Endothelial cell of umbilical vein (primary cell): ENCODE results near the gene YAE1. TPM values are rescaled to one million over a fixed set of nuclear protein-coding genes. Genes with fewer than 3 reads are reported as not detected.

Source experiments
- BruUV-seq: library from RNA; stranded (reverse); fragments of 400-500 nt; replicated peaks from 2 replicates; lab custom pipeline; 2021; lab: Mats Ljungman, UMichigan
- CTCF ChIA-PET: fragments of 300-600, 350-600 bp; sonication (Branson Sonifier 250); formaldehyde crosslinking; loops from one replicate; lab custom pipeline; 2021; ENCODE audit warnings: antibody characterized with exemption, inconsistent platforms; lab: Charles Lee
- POLR2A ChIA-PET: fragments of 300-600, 350-600 bp; sonication (Branson Sonifier 250); formaldehyde crosslinking; loops from one replicate; lab custom pipeline; 2021; ENCODE audit warnings: antibody characterized with exemption, inconsistent platforms; lab: Charles Lee
- DNase-seq: peaks from one replicate; pipeline ENCODE4 v3.0.0-alpha.2; 2011; ENCODE audit warnings: low read depth, low spot score
- FAIRE-seq: peaks from 2 replicates; lab custom pipeline; 2011; peaks lifted over from hg19 to GRCh38; lab: Jason Lieb, UNC
- H2AFZ ChIP-seq: 2 replicates; pipeline ENCODE4 v1.6.0; 2012; ENCODE audit warnings: low read depth, low read length, control low read depth, inconsistent platforms
- H3K27ac ChIP-seq: 2 replicates; pipeline ENCODE4 v1.5.1; 2011; ENCODE audit warnings: low read depth, mild to moderate bottlenecking, control low read depth, low read length, moderate library complexity; ENCODE audit not compliant: insufficient read depth
- H3K27me3 ChIP-seq, 2 experiments: 2 replicates each; pipeline versions ENCODE4 v1.6.0 to v1.6.1; 2011; ENCODE audit warnings: low read length in 2 of 2, mixed read lengths in 1 of 2; ENCODE audit not compliant: control insufficient read depth in 2 of 2, insufficient read depth in 2 of 2
- H3K36me3 ChIP-seq, 2 experiments: 2 replicates in 1 of 2; 3 replicates in 1 of 2; pipeline ENCODE4 v1.5.1; 2011; ENCODE audit warnings: low read length in 2 of 2, mild to moderate bottlenecking in 1 of 2, moderate library complexity in 1 of 2; ENCODE audit not compliant: control insufficient read depth in 2 of 2, insufficient read depth in 2 of 2; ENCODE audit errors: extremely low read depth in 1 of 2
- H3K4me1 ChIP-seq: 3 replicates; pipeline ENCODE4 v1.5.1; 2011; ENCODE audit warnings: mild to moderate bottlenecking, low read length; ENCODE audit not compliant: control insufficient read depth, insufficient read depth; ENCODE audit errors: extremely low read depth
- H3K4me2 ChIP-seq: 2 replicates; pipeline ENCODE4 v1.6.1; 2011; ENCODE audit warnings: low read length, control low read depth, mixed read lengths; ENCODE audit not compliant: insufficient read depth
- H3K4me3 ChIP-seq, 3 experiments: fragments of 200-600 bp in 1 of 3; sonication (generic), shearing (Covaris generic) in 1 of 3; replicated peaks in 1 of 3; 2 replicates each; pipeline ENCODE4 v1.5.1; 2011 to 2016; ENCODE audit warnings: control low read depth in 3 of 3, low read length in 3 of 3, mild to moderate bottlenecking in 2 of 3, inconsistent platforms in 1 of 3, low read depth in 1 of 3, moderate library complexity in 1 of 3; ENCODE audit not compliant: insufficient read depth in 1 of 3
- H3K79me2 ChIP-seq: 2 replicates; pipeline ENCODE4 v1.6.0; 2012; ENCODE audit warnings: low read length, inconsistent platforms; ENCODE audit not compliant: control insufficient read depth, insufficient read depth
- H3K9ac ChIP-seq: replicated peaks from 2 replicates; pipeline ENCODE3; 2011; ENCODE audit warnings: low read length, control low read depth; ENCODE audit not compliant: insufficient read depth; ENCODE audit errors: extremely low read depth
- H3K9me1 ChIP-seq: replicated peaks from 3 replicates; pipeline ENCODE4 v1.6.0; 2011; ENCODE audit warnings: mild to moderate bottlenecking, low read length; ENCODE audit not compliant: control insufficient read depth, insufficient read depth; ENCODE audit errors: extremely low read depth
- H3K9me3 ChIP-seq: replicated peaks from 2 replicates; pipeline ENCODE4 v1.5.1; 2012; ENCODE audit warnings: low read length, inconsistent platforms; ENCODE audit not compliant: control insufficient read depth, insufficient read depth
- H4K20me1 ChIP-seq: replicated peaks from 2 replicates; pipeline ENCODE3; 2011; ENCODE audit warnings: mild to moderate bottlenecking, low read length; ENCODE audit not compliant: control insufficient read depth, insufficient read depth; ENCODE audit errors: extremely low read depth
- EZH2 ChIP-seq: IDR thresholded peaks from 2 replicates; pipeline ENCODE4 v1.6.1; 2012; ENCODE audit warnings: borderline replicate concordance, low read depth, mild to moderate bottlenecking, moderate library complexity, low read length, inconsistent platforms; ENCODE audit not compliant: severe bottlenecking
- FOS ChIP-seq: IDR thresholded peaks from 2 replicates; pipeline ENCODE4 v1.6.1; 2011; ENCODE audit warnings: mild to moderate bottlenecking, low read length, moderate library complexity, borderline replicate concordance; ENCODE audit not compliant: insufficient read depth
- GATA2 ChIP-seq: IDR thresholded peaks from 2 replicates; pipeline ENCODE4 v1.7.0; 2011; ENCODE audit warnings: low read depth, mild to moderate bottlenecking, moderate library complexity, mixed read lengths, low read length; ENCODE audit not compliant: insufficient read length, insufficient read depth
- JUN ChIP-seq: IDR thresholded peaks from 2 replicates; pipeline ENCODE4 v1.6.1; 2011; ENCODE audit warnings: borderline replicate concordance, low read depth; ENCODE audit not compliant: insufficient read length, insufficient read depth
- MAX ChIP-seq: IDR thresholded peaks from 2 replicates; pipeline ENCODE4 v1.6.1; 2011; ENCODE audit not compliant: insufficient read depth, insufficient read length
- MYC ChIP-seq: IDR thresholded peaks from one replicate; pipeline ENCODE4 v1.6.1; 2011; ENCODE audit warnings: mild to moderate bottlenecking, low read depth, low read length
- POLR2A ChIP-seq: IDR thresholded peaks from 2 replicates; pipeline ENCODE4 v1.6.1; 2012; ENCODE audit warnings: low read depth, mild to moderate bottlenecking, control low read depth, low read length
- POLR2AphosphoS5 ChIP-seq: IDR thresholded peaks from 2 replicates; pipeline ENCODE4 v1.6.1; 2012; ENCODE audit warnings: low read depth, mild to moderate bottlenecking, control low read depth, low read length, moderate library complexity; ENCODE audit not compliant: insufficient read depth
- dilution Hi-C: fragments of 300-500 bp; cut with MboI; formaldehyde crosslinking; loops from one replicate; pipeline ENCODE4 v1.15.0; 2019; ENCODE audit warnings: low sequenced_read_pairs; ENCODE audit not compliant: extremely low pct_ligation_motif_present
- intact Hi-C: fragments of 100-400 bp; cut with micrococcal nuclease; formaldehyde crosslinking; loops from one replicate; pipeline ENCODE4 v1.10.0; 2022
- polyA plus RNA-seq, 4 experiments: library from polyadenylated mRNA; depleted of rRNA in 3 of 4; stranded (reverse) in 3 of 4; unstranded in 1 of 4; fragments of >200 nt; gene quantifications; 2 replicates each; pipeline versions ENCODE4 v1.2.1 to v1.2.3, GENCODE V29; 2011 to 2012; ENCODE audit warnings: missing spikeins in 1 of 4
- total RNA-seq: library from RNA; stranded (reverse); gene quantifications from 2 replicates; pipeline ENCODE4 v1.2.3, GENCODE V29; 2021
- TF ChIP-seq, protein P1 (sequence below), 2 donors: IDR thresholded peaks; 1 replicate in 1 of 2; 2 replicates in 1 of 2; pipeline ENCODE4 v1.5.1; 2011; ENCODE audit warnings: low read length in 2 of 2, mild to moderate bottlenecking in 2 of 2, moderate library complexity in 2 of 2, control low read depth in 1 of 2, inconsistent platforms in 1 of 2, low read depth in 1 of 2; ENCODE audit not compliant: insufficient read depth in 1 of 2; ENCODE audit errors: extremely low read depth in 1 of 2

The YAE1 gene
- total and polyA plus RNA-seq, 2 donors (not counting 3 experiments of a cell fraction or from before 2014, with no cell fraction given) = 13.3 to 20.7 TPM

GRCh38 chr7:39557911-39558310, 8.3 kb upstream of the YAE1 start:
- BruUV-seq = no TSS peak
- intact Hi-C loops = no loop called here
- H3K79me2 ChIP-seq = no peaks in the 10 kb centered on the region
- no peak overlapping the region for H3K4me3 ChIP-seq
- no peaks in the 10 kb centered on the region for H4K20me1 ChIP-seq
- no peaks in the 10 kb centered on the region for H3K4me1 ChIP-seq
- H2AFZ ChIP-seq = no peak overlapping the region
- no peaks in the 10 kb centered on the region for H3K9me3 ChIP-seq
- H3K9ac ChIP-seq = no peak overlapping the region
- ChIA-PET POLR2A (no interaction called here), CTCF (interaction anchor here (1.0 kb wide), 1 partner anchor 15 kb away, joined by 4 read pairs; no protein-coding TSS in a partner anchor)
- no peak overlapping the region for H3K27ac ChIP-seq
- H3K9me1 ChIP-seq = no peaks in the 10 kb centered on the region
- TF ChIP-seq GATA2 = no peak
- no peak for TF ChIP-seq MAX
- no peak for TF ChIP-seq POLR2A
- TF ChIP-seq, protein P1, sequence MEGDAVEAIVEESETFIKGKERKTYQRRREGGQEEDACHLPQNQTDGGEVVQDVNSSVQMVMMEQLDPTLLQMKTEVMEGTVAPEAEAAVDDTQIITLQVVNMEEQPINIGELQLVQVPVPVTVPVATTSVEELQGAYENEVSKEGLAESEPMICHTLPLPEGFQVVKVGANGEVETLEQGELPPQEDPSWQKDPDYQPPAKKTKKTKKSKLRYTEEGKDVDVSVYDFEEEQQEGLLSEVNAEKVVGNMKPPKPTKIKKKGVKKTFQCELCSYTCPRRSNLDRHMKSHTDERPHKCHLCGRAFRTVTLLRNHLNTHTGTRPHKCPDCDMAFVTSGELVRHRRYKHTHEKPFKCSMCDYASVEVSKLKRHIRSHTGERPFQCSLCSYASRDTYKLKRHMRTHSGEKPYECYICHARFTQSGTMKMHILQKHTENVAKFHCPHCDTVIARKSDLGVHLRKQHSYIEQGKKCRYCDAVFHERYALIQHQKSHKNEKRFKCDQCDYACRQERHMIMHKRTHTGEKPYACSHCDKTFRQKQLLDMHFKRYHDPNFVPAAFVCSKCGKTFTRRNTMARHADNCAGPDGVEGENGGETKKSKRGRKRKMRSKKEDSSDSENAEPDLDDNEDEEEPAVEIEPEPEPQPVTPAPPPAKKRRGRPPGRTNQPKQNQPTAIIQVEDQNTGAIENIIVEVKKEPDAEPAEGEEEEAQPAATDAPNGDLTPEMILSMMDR (IDR thresholded peaks at IDR 0.05; ENCODE audit: extremely low read depth in 1 of 2, insufficient read depth in 1 of 2, low read depth in 1 of 2, low read length in 2 of 2) = no peak
- no peak for TF ChIP-seq MYC
- no peak for TF ChIP-seq EZH2
- TF ChIP-seq POLR2AphosphoS5 = no peak
- TF ChIP-seq JUN = no peak
- no peak for TF ChIP-seq FOS
- peaks cover 21 to 22% of the 10 kb centered on the region in 2 experiments for H3K27me3 ChIP-seq
- no peak overlapping the region for H3K4me2 ChIP-seq
- no peaks in the 10 kb centered on the region for H3K36me3 ChIP-seq
- no peak for FAIRE-seq
- DNase-seq = no peak
- dilution Hi-C loops = no loop called here
